WTC11 (cell line): ENCODE data around the gene MAT2A. TPM values are rescaled to one million over a fixed set of nuclear protein-coding genes. Genes with fewer than 3 reads are reported as not detected.

ENCODE experiments used
- ATAC-seq: fragments of 200-7000 bp; cut with Tn5 transposase; 2 replicates; pipeline ENCODE4 v1.10.0; 2021; ENCODE audit warnings: mild to moderate bottlenecking, moderate library complexity
- CTCF ChIA-PET: fragments of 300-600 bp; sonication (Branson Sonifier 250); formaldehyde crosslinking; loops from one replicate; lab custom pipeline; 2021; ENCODE audit warnings: antibody characterized with exemption; lab: Charles Lee
- POLR2A ChIA-PET: fragments of 350-600 bp; sonication (Branson Sonifier 250); formaldehyde crosslinking; loops from one replicate; lab custom pipeline; 2021; ENCODE audit warnings: antibody characterized with exemption; lab: Charles Lee
- DNase-seq: peaks from one replicate; pipeline ENCODE4 v3.0.0; 2021; ENCODE audit warnings: low spot score
- H3K27ac Mint-ChIP-seq: 2 replicates; pipeline ENCODE4 v1.8.0; 2021; ENCODE audit warnings: mixed read lengths
- H3K27me3 Mint-ChIP-seq: 2 replicates; pipeline ENCODE4 v1.8.0; 2021; ENCODE audit warnings: low read depth, mild to moderate bottlenecking, moderate library complexity, mixed read lengths
- H3K36me3 Mint-ChIP-seq: 2 replicates; pipeline ENCODE4 v1.8.0; 2021; ENCODE audit warnings: mixed read lengths
- H3K4me1 Mint-ChIP-seq: 2 replicates; pipeline ENCODE4 v1.8.0; 2022; ENCODE audit warnings: mixed read lengths
- H3K4me3 Mint-ChIP-seq: 2 replicates; pipeline ENCODE4 v1.8.0; 2021; ENCODE audit warnings: mild to moderate bottlenecking, moderate library complexity, mixed read lengths
- H3K9me3 Mint-ChIP-seq: 2 replicates; pipeline ENCODE4 v1.8.0; 2021; ENCODE audit warnings: mixed read lengths
- CBFB ChIP-seq: sonication (generic); formaldehyde crosslinking; IDR thresholded peaks from 2 replicates; pipeline ENCODE4 v1.8.1; 2022; ENCODE audit warnings: mild to moderate bottlenecking, low read depth, missing genetic modification reagents
- CREM ChIP-seq: sonication (generic); formaldehyde crosslinking; IDR thresholded peaks from 2 replicates; pipeline ENCODE4 v1.8.1; 2022; ENCODE audit warnings: mild to moderate bottlenecking, missing genetic modification reagents, moderate library complexity
- FOXJ3 ChIP-seq: sonication (generic); formaldehyde crosslinking; IDR thresholded peaks from 2 replicates; pipeline ENCODE4 v1.9.0; 2021; ENCODE audit warnings: missing genetic modification reagents, mild to moderate bottlenecking, borderline replicate concordance
- GABPB1 ChIP-seq: sonication (generic); formaldehyde crosslinking; IDR thresholded peaks from 2 replicates; pipeline ENCODE4 v1.8.1; 2023; ENCODE audit warnings: mild to moderate bottlenecking, missing genetic modification reagents
- GRHL2 ChIP-seq: fragments of 250-450 bp; sonication (Bioruptor Pico); IDR thresholded peaks from 2 replicates; pipeline ENCODE4 v1.8.0; 2022; ENCODE audit warnings: mild to moderate bottlenecking, moderate library complexity; ENCODE audit not compliant: insufficient replicate concordance, severe bottlenecking
- IRF2 ChIP-seq: sonication (generic); formaldehyde crosslinking; IDR thresholded peaks from 2 replicates; pipeline ENCODE4 v1.8.0; 2022; ENCODE audit warnings: low read depth, missing genetic modification reagents, borderline replicate concordance
- JUN ChIP-seq: sonication (generic); formaldehyde crosslinking; IDR thresholded peaks from 2 replicates; pipeline ENCODE4 v1.8.0; 2023; ENCODE audit warnings: mild to moderate bottlenecking, missing genetic modification reagents
- KAT7 ChIP-seq: sonication (generic); formaldehyde crosslinking; IDR thresholded peaks from 2 replicates; pipeline ENCODE4 v1.8.1; 2023; ENCODE audit warnings: missing genetic modification reagents, mild to moderate bottlenecking, borderline replicate concordance
- MXD4 ChIP-seq: fragments of 250-450 bp; sonication (Bioruptor Pico); IDR thresholded peaks from 2 replicates; pipeline ENCODE4 v1.8.0; 2021; ENCODE audit warnings: mild to moderate bottlenecking, moderate library complexity, borderline replicate concordance
- NFATC4 ChIP-seq: fragments of 250-450 bp; sonication (Bioruptor Pico); IDR thresholded peaks from 2 replicates; pipeline ENCODE4 v1.9.0; 2021; ENCODE audit warnings: mild to moderate bottlenecking
- NR3C1 ChIP-seq: sonication (generic); formaldehyde crosslinking; conservative IDR thresholded peaks from 2 replicates; pipeline ENCODE4 v1.8.1; 2023; ENCODE audit warnings: low read depth, mild to moderate bottlenecking, missing genetic modification reagents
- SP1 ChIP-seq: sonication (generic); formaldehyde crosslinking; conservative IDR thresholded peaks from 2 replicates; pipeline ENCODE4 v1.8.1; 2022; ENCODE audit warnings: missing genetic modification reagents
- TP53 ChIP-seq: sonication (generic); formaldehyde crosslinking; IDR thresholded peaks from 2 replicates; pipeline ENCODE4 v1.8.1; 2023; ENCODE audit warnings: mild to moderate bottlenecking, missing genetic modification reagents
- ZBTB21 ChIP-seq: sonication (generic); formaldehyde crosslinking; IDR thresholded peaks from 2 replicates; pipeline ENCODE4 v1.8.1; 2023; ENCODE audit warnings: mild to moderate bottlenecking, missing genetic modification reagents, borderline replicate concordance
- ZNF121 ChIP-seq: sonication (generic); formaldehyde crosslinking; IDR thresholded peaks from 2 replicates; pipeline ENCODE4 v1.8.0; 2023; ENCODE audit warnings: missing genetic modification reagents
- ZNF232 ChIP-seq: sonication (generic); formaldehyde crosslinking; IDR thresholded peaks from 2 replicates; pipeline ENCODE4 v1.8.0; 2022; ENCODE audit warnings: mild to moderate bottlenecking, missing genetic modification reagents
- ZNF263 ChIP-seq: sonication (generic); formaldehyde crosslinking; IDR thresholded peaks from 2 replicates; pipeline ENCODE4 v1.8.1; 2022; ENCODE audit warnings: low read depth, mild to moderate bottlenecking, moderate library complexity, missing genetic modification reagents
- ZNF671 ChIP-seq: fragments of 250-450 bp; sonication (Bioruptor Pico); IDR thresholded peaks from 2 replicates; pipeline ENCODE4 v1.8.0; 2021; ENCODE audit warnings: mild to moderate bottlenecking
- total RNA-seq: library from RNA; stranded (reverse); gene quantifications from 3 replicates; pipeline ENCODE4 v1.2.3, GENCODE V29; 2021
- TF ChIP-seq, protein P1 (sequence below): sonication (generic); formaldehyde crosslinking; IDR thresholded peaks from 2 replicates; pipeline ENCODE4 v1.8.0; 2023; ENCODE audit warnings: mild to moderate bottlenecking, missing genetic modification reagents
- TF ChIP-seq, protein P2 (sequence below): fragments of 250-450 bp; sonication (Bioruptor Pico); IDR thresholded peaks from 2 replicates; pipeline ENCODE4 v1.8.0; 2021; ENCODE audit warnings: mild to moderate bottlenecking
- TF ChIP-seq, protein P3 (sequence below): sonication (generic); formaldehyde crosslinking; conservative IDR thresholded peaks from 2 replicates; pipeline ENCODE4 v1.8.1; 2022; ENCODE audit warnings: mild to moderate bottlenecking, missing genetic modification reagents
- TF ChIP-seq, protein P4 (sequence below): sonication (generic); formaldehyde crosslinking; IDR thresholded peaks from 2 replicates; pipeline ENCODE4 v1.8.1; 2022; ENCODE audit warnings: mild to moderate bottlenecking, missing genetic modification reagents, moderate library complexity, borderline replicate concordance

MAT2A gene
- total RNA-seq, 1 experiment from 2014 or later = 222 TPM

DNA sequence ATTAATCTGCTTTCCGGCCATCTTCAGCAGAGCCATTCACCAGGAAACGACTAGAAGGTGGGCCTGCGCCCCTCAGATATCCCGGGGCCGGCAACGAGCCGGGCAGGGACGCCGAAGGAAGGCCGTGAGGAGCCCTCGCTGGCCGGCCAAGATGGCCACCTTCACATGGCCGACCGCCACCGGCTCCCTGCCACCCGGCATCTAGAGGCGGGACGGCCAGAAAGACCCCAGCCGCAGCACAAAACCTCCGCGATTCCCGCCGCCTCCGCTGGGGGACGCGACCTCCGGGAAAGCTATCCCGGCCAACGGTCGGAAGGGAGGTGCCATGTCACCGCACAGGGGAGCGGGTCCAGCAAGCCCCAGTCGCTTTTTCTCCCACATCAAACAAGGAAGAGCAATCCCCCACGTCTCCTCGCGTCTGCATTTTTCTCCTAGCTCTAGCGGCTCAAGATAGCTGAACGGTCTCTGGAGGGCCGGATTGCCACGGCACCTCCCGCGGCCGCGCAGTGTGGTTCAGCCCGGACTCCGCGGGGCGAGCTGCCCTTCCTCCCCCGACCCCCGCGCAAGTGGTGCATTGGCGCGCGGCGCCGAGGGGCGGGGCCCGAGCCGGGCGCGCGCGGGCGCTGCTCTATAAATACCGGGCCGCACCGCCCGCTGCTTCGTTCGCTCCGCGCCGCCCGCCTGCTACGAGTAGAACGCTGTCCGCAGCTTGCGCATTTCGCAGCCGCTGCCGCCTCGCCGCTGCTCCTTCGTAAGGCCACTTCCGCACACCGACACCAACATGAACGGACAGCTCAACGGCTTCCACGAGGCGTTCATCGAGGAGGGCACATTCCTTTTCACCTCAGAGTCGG is at the start of gene MAT2A (continued):
- no peak for TF ChIP-seq GRHL2
- TF ChIP-seq KAT7 (CRISPR knock-in tag) = peak; percentile 92; the same call in 1 of the 2 replicates
- TF ChIP-seq ZNF263 = no peak
- peak; percentile 99 for TF ChIP-seq ZNF121
- TF ChIP-seq, protein P1, sequence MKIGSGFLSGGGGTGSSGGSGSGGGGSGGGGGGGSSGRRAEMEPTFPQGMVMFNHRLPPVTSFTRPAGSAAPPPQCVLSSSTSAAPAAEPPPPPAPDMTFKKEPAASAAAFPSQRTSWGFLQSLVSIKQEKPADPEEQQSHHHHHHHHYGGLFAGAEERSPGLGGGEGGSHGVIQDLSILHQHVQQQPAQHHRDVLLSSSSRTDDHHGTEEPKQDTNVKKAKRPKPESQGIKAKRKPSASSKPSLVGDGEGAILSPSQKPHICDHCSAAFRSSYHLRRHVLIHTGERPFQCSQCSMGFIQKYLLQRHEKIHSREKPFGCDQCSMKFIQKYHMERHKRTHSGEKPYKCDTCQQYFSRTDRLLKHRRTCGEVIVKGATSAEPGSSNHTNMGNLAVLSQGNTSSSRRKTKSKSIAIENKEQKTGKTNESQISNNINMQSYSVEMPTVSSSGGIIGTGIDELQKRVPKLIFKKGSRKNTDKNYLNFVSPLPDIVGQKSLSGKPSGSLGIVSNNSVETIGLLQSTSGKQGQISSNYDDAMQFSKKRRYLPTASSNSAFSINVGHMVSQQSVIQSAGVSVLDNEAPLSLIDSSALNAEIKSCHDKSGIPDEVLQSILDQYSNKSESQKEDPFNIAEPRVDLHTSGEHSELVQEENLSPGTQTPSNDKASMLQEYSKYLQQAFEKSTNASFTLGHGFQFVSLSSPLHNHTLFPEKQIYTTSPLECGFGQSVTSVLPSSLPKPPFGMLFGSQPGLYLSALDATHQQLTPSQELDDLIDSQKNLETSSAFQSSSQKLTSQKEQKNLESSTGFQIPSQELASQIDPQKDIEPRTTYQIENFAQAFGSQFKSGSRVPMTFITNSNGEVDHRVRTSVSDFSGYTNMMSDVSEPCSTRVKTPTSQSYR (CRISPR knock-in tag) = peak; percentile 68; the same call in 1 of the 2 replicates
- no peak for TF ChIP-seq TP53 (CRISPR knock-in tag)
- TF ChIP-seq IRF2 = no peak
- TF ChIP-seq FOXJ3 (CRISPR knock-in tag) = no peak
- TF ChIP-seq GABPB1 (CRISPR knock-in tag) = peak; percentile 69
- TF ChIP-seq SP1 (CRISPR knock-in tag) = peak; percentile 86
- TF ChIP-seq JUN = no peak; the same call in 1 of the 2 replicates
- TF ChIP-seq, protein P2, sequence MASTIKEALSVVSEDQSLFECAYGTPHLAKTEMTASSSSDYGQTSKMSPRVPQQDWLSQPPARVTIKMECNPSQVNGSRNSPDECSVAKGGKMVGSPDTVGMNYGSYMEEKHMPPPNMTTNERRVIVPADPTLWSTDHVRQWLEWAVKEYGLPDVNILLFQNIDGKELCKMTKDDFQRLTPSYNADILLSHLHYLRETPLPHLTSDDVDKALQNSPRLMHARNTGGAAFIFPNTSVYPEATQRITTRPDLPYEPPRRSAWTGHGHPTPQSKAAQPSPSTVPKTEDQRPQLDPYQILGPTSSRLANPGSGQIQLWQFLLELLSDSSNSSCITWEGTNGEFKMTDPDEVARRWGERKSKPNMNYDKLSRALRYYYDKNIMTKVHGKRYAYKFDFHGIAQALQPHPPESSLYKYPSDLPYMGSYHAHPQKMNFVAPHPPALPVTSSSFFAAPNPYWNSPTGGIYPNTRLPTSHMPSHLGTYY = 0 out of 2 replicates have a peak, but pooled peaks have one; percentile 68
- no peak for TF ChIP-seq CBFB (CRISPR knock-in tag)
- TF ChIP-seq, protein P3, sequence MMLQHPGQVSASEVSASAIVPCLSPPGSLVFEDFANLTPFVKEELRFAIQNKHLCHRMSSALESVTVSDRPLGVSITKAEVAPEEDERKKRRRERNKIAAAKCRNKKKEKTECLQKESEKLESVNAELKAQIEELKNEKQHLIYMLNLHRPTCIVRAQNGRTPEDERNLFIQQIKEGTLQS = peak; percentile 59; the same call in 1 of the 2 replicates
- peak; percentile 88; the same call in 1 of the 2 replicates for TF ChIP-seq ZNF232 (CRISPR knock-in tag)
- TF ChIP-seq ZNF671 = no peak
- no peak; the same call in 1 of the 2 replicates for TF ChIP-seq NR3C1 (CRISPR knock-in tag)
- TF ChIP-seq, protein P4, sequence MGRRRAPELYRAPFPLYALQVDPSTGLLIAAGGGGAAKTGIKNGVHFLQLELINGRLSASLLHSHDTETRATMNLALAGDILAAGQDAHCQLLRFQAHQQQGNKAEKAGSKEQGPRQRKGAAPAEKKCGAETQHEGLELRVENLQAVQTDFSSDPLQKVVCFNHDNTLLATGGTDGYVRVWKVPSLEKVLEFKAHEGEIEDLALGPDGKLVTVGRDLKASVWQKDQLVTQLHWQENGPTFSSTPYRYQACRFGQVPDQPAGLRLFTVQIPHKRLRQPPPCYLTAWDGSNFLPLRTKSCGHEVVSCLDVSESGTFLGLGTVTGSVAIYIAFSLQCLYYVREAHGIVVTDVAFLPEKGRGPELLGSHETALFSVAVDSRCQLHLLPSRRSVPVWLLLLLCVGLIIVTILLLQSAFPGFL (CRISPR knock-in tag) = no peak
- TF ChIP-seq NFATC4 (CRISPR knock-in tag) = peak; percentile 47

DNA sequence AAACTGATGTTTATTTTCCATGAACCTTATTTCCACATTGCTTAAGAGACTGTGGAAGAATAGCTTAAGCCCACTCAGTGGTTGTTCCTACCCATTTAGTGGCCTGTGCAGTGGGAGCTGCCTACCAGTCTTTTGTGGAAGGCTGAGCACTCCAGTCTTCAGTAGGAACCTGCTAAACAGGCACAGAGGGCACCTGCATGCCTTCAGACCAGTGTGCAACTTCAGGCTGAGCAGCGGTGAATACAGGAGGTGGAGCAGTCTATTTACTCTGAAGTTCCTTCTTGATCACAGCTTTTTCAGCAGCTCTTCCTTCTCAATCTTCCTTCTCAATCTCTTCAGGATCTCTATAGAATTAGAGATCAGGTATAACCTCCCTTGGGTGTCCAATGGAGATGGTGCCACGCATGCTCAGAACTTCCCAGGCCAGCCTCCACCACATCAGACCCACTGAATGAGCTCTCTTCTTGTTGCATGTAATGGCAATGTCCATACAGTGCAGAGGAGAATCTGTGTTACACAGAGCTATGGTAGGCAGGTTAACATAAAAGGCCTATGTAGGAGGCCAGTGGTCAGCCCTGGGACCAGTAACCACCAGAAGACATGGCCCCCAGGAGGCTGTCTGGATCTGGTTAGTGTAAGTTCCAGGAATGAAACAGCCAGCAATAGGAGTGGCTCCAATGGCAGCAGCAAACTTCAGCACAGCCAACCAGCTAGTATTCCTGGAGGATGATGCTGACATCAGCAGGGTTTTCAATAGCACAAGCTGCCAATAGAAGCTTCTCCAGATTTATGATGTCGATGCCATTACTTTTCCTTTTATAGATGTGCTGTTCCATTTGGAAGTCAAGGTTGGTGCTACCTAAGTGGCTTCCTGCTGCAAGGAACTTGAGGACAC is 47.9 kb upstream of the MAT2A start:
- Mint-ChIP-seq H3K4me3 (no peak overlapping the region), H3K36me3 (peaks cover 5% of the 10 kb centered on the region), H3K4me1 (peaks cover 10% of the 10 kb centered on the region; the same call in 1 of the 2 replicates), H3K9me3 (peaks cover 10% of the 10 kb centered on the region), H3K27me3 (peaks cover 7% of the 10 kb centered on the region; the same call in 1 of the 2 replicates), H3K27ac (no peak overlapping the region)
- DNase-seq (no peak), ATAC-seq (no peak)
- CTCF ChIA-PET = no interaction called here
- POLR2A ChIA-PET = no interaction called here
- TF ChIP-seq CREM (CRISPR knock-in tag) (no peak), MXD4 (CRISPR knock-in tag) (no peak), ZBTB21 (CRISPR knock-in tag) (no peak), SP1 (CRISPR knock-in tag) (no peak)
- TF ChIP-seq, protein P2 = no peak
- TF ChIP-seq, protein P1 (CRISPR knock-in tag) = no peak
- TF ChIP-seq, protein P3 = no peak
